SK-N-MC (cell line): ENCODE measurements around the gene GGCX.

ENCODE experiments used
- EZH2 ChIP-seq: fragments of 200-600 bp; sonication (generic); IDR thresholded peaks from one replicate; pipeline ENCODE4 v1.6.1; 2017; ENCODE audit warnings: antibody characterized with exemption
- FOXP2 ChIP-seq: optimal IDR thresholded peaks from 2 replicates; pipeline ENCODE3; 2011; ENCODE audit warnings: mild to moderate bottlenecking, moderate library complexity; ENCODE audit not compliant: insufficient read depth; ENCODE audit errors: extremely low read length, control extremely low read depth
- POLR2AphosphoS5 ChIP-seq: IDR thresholded peaks from 2 replicates; pipeline ENCODE4 v1.6.1; 2012; ENCODE audit warnings: mild to moderate bottlenecking, low read depth, low read length, borderline replicate concordance

DNA sequence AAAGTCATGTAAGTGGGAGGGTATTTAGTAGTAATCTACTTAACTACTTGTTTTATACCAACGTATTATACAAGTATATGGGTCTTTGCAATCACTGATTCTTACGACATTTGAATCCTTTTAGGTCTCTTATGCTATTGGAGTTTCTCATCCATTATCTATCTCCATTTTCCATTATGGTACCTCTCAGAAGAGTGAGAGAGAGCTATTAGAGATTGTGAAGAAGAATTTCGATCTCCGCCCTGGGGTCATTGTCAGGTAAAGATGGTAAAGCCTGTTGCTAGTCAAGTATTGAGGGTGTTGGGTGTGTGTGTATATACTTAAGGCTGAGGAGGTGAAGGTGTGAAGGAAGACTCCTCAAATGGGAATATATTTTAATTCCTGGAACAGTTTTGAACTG is 18.5 kb downstream of the GGCX start:
- TF ChIP-seq POLR2AphosphoS5 (no peak), EZH2 (no peak), FOXP2 (no peak)
